ENCODE data around the gene MTMR11.
"Not testable (repeated sequence)": the region's sequence is repeated elsewhere in the genome, so short reads cannot be mapped to it uniquely, and the experiment has no call there.

MTMR11 gene

DNA sequence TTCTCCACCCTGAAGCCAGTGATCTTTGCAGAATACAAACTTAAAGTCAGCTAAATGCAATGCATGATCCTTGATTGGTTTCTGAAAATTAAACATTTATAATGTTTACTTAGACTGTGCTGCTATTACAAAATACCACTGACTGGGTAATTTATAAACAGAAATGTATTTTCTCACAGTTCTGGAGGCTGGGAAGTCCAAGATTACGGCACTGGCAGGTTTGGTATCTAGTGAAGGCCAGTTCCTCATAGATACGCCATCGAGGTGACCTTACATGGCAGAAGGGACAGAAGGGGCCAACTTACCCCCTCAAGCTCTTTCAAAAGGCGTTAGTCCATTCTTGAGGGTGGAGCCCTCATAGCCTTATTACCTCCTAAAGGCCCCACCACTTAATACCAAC, 40.1 kb downstream of the MTMR11 start:
- no peak for DNase-seq (ENCODE audit: low read depth)

DNA sequence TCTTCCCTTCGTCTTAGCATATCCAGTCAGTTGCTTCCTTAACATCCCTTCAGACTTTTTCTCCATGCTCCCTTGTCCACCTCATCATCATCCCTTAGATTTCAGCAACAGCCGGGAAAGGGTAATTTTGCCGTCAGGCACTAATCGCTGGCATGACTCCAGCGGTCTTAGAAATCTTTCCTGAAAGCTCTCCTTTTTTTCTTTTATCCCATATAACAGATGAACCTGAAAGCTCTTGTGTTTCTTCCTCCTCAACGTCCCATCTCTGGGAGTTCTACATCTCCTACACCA, 47.7 kb downstream of the MTMR11 start:
- DNase-seq (ENCODE audit: low read depth): no peak

DNA sequence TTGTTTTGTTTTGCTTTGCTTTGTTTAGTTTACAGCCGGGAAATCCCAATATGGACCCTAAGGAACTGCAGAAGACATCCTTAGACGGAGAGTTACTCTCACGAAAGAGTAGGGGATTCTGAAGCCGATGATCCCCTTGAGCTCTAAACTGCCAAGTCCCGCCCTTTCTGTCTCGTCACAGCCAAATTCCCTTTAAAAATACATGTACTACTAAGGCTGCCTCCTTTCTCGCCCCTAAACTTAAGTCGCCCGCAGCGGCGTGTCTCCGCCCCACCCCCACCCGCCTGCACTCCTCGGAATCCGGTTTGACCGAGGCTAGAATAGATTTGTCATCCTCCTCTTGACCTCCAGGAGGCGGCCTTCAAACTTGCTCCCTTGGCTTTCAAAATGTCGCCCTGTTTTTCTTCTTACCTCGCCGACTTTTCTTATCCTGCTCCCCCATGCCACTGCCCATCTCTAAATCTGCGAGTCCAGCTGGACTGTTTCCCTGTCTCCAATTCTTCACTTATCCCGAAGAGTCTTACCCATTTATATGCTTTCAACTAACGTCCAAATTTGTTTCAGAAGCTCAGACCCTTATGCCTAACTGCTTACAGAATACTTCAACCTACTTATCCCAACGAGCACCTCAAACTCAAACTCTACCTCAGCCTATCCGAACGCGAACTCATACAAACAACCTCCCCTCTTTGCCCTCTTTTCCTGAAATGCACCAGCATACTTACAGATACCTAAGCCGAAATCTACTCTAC, 48.3 kb downstream of the MTMR11 start:
- peak; percentile 55 for DNase-seq (ENCODE audit: low read depth)

DNA sequence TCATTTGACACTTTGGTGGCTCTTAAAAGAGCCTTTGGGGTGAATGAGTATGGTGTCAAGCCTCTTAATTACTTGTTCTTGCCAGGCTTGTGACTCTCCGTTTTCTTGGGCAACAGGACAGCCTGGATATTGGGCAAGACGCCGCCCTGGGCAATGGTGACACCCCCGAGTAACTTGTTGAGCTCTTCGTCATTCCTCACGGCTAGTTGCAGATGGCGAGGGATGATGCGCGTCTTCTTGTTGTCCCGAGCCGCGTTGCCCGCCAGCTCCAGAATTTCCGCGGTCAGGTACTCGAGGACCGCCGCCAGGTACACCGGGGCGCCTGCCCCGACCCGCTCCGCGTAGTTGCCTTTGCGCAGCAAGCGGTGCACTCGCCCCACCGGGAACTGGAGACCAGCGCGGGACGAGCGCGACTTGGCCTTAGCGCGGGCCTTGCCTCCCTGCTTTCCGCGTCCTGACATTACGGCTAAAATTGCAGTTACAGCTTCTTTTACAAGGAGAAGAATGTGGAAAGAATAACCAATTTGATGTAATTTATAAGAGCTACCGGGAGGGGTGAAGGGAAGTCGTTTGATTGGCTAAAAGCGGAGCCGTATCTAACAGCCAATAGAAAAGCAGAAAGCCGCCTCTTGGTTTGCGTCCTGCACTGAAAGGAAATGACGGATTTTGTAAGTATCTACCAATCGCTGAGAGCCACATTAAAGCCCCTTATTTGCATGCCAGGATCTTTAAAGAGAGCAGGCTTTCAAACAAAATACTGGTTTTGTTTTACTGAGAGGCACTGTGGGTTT, 49.0 kb downstream of the MTMR11 start:
- DNase-seq (ENCODE audit: low read depth): peak; percentile 53

DNA sequence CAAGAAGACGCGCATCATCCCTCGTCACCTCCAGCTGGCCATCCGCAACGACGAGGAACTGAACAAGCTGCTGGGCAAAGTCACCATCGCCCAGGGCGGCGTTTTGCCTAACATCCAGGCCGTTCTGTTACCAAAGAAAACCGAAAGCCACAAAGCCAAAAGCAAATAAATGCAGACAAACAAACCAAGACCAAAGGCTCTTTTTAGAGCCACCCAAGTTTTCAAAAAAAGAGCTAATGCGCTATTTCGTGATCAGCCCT, 49.6 kb downstream of the MTMR11 start:
- not testable (repeated sequence) for DNase-seq (ENCODE audit: low read depth)

DNA sequence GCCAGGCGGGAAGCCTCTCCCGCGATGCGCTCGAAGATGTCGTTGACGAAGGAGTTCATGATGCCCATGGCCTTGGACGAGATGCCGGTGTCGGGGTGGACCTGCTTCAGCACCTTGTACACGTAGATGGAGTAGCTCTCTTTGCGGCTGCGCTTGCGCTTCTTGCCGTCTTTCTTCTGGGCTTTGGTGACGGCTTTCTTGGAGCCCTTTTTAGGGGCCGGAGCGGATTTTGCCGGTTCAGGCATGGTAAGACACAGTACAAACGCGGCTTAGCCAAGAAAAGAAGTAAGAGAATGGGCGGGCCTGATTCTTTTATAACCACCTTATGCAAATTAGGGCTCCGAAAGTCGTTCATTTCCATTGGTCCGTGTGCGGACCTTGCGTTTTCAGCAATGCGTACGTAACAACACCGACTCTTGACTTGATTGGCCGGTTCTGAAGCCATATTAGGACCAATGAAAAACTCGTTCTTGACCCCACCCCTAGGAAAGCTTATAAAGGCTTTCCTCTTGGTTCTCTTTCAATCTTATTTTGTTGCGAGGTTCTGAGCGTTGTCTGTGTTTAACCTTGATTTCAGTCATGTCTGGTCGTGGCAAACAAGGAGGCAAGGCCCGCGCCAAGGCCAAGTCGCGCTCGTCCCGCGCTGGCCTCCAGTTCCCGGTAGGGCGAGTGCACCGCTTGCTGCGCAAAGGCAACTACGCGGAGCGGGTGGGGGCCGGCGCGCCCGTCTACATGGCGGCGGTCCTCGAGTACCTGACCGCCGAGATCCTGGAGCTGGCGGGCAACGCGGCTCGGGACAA, 50.1 kb downstream of the MTMR11 start:
- peak; percentile 75 for DNase-seq (ENCODE audit: low read depth)

DNA sequence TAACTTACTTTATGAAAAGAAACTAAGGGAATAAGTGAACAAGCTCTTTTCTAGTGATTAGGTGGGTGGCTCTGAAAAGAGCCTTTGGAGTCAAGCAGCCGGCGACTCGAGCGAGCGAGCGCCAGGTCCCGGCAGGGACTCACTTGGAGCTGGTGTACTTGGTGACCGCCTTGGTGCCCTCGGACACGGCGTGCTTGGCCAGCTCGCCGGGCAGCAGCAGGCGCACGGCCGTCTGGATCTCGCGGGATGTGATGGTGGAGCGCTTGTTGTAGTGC, 50.6 kb downstream of the MTMR11 start:
- not testable (repeated sequence) for DNase-seq (ENCODE audit: low read depth)

DNA sequence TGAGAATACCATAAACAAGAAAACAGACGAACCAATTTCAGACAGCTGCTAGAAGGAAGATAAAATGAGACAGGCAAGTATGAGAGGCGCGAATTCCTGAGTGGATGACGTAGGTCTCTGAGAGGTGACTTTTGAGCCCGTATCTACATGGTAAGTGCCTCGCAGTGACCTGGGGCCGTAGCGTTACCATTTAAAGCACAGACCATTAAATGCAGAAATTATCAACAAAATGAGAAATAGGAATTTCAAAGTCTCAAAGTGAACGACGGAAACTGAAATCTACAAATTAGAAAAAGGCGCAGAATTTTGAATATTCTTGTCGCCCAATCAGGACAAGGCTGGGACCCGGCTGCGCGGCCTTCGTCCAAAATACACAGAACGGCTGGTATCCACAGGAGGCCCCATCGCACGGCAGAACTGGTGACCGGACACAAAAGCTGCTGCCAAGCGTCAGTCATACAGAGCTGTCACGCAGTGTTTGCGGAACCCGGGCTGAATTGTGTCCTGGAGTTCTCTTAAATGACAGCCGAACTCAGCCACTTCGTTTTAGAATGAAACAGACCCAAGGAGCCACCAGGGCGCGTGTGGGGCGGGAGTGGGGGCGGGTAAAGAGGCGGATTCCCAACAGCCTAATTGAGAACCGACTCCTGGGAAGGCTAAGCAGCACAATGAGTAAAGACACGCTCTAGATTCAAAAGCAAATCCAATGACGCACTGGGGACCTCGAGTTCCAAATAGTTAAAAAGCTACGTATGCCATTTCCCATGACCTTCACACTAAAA, 51.1 kb downstream of the MTMR11 start:
- DNase-seq (ENCODE audit: low read depth): peak; percentile 40

DNA sequence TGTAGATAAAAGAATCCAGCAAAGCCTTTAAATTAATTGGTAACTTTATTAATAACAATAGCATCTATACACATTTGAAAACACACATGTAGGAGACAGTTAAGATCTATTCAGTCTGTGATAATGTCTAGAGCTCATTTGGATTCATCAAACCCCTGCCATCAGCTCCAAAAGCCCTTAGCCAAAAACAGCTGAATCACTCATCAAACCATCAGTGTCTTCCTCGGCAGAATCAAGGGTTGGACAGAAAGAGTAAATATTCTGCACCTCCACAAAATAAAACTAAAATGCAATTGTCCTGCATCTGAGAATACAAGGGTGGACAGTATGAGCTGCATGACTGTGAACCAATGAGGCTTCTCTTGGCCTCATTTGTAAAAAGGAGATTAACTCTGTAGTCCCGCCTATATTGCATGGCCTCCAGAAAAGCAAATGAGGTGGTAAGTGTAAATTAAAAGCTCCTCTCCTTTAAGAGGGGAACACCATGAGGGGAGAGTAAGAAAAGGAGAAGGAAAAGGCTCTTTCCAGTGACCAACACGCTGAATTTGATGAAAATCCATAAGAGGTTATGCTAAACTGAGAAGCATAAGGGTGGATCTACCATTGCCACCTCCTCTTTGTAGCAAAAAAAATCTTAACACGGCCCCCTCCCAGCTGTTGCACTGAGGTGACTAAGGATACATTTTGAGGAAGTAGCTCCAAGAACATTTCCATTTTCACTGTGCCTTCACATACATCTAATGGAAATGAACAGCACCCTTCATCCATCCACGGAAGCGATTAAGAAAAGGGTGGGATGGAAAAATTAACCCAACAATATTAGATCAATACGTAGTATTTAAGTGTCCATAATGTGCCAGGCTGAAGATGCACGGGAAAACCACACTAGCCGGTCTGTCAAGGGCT, 52.0 kb downstream of the MTMR11 start:
- no peak for DNase-seq (ENCODE audit: low read depth)

DNA sequence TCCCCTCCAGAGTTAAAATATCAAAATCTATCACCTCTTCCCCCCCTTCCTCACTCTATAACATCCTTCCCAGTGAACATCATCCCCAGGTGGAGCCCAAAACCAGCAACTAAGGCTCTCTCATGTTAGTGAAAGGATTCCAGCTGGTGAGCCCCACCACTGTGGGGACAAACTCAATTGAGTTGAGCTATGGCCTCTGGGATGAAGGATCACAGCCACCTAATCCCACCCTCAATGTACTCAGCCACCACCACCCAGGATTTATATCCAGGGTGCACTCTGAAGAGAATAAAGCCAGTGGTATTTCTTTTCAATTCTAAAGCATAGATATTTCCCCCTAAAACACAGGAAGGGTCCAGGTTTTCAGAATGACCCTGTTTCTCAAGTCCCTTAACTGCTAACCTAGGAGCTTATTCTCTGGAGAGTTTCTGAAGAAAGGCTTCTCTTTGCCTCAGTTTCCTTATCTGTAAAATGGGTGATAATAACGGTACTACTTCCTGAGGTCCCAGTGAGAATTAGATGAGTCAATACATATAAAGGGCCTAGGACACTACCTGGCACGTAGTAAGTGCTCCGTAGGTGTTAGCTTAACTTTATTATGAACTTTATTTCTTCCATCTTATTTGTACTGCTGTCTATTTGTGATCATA, 53.0 kb downstream of the MTMR11 start:
- DNase-seq (ENCODE audit: low read depth): no peak

DNA sequence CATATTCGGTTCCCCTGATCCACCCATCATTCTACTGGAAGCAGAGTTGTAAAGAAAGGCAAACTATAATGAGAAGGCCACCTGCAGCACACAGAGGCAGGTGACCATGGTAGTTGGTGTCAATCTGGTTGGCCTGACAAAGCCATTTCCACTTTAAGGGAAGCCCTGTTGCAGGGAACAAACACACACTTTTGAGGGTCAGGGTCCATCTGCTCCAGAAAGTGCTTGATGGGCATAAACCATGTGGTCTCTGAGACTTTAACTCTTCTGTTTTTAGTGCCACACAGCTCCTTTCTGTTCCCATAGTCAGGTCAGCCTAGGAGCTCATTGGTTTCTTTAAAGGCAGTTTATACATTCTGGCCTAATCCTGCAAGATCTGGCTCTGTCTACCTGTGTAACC, 54.8 kb downstream of the MTMR11 start:
- DNase-seq (ENCODE audit: low read depth): no peak

DNA sequence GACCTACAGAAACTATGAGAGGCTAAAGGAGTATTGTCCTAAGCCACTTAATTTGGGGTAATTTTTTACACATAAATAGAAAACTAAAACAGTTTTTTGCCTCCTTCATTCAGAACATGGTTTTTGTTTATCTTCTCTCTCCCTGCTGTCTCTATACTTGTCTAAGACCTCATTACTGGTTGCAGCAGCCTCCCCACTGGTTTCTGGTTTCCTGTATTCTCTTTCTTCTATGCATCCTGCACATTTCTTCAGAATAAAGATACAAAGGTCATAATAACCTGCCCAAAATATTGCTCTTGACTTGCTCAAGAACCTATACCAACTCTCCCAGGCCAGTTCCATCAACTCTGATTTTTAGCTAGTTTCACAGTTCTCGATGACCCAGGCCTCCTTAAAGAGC, 57.1 kb downstream of the MTMR11 start:
- DNase-seq (ENCODE audit: low read depth): no peak
